IPS-18a (cell line): ENCODE data around the gene SLC8B1.

Source experiments
- H3K27ac ChIP-seq: one replicate; pipeline ENCODE4 v1.5.1; 2013; ENCODE audit warnings: low read length
- H3K27me3 ChIP-seq: one replicate; pipeline ENCODE4 v1.6.1; 2013; ENCODE audit warnings: mild to moderate bottlenecking, low read length; ENCODE audit not compliant: control insufficient read depth, insufficient read depth
- H3K36me3 ChIP-seq: one replicate; pipeline ENCODE4 v1.6.1; 2013; ENCODE audit warnings: low read depth, low read length; ENCODE audit not compliant: control insufficient read depth
- H3K4me1 ChIP-seq: one replicate; pipeline ENCODE4 v1.6.1; 2013; ENCODE audit warnings: low read depth, low read length; ENCODE audit not compliant: control insufficient read depth
- H3K4me3 ChIP-seq: one replicate; pipeline ENCODE4 v1.5.1; 2013; ENCODE audit warnings: low read length
- H3K9ac ChIP-seq: one replicate; pipeline ENCODE4 v1.6.1; 2013; ENCODE audit warnings: mild to moderate bottlenecking, low read length, moderate library complexity
- H3K9me3 ChIP-seq: one replicate; pipeline ENCODE4 v1.6.1; 2013; ENCODE audit warnings: low read depth, low read length; ENCODE audit not compliant: control insufficient read depth

The SLC8B1 gene

GRCh38 chr12:113287899-113288282 lies 47.0 kb downstream of the SLC8B1 start:
- Histone ChIP-seq H3K9ac (no peak overlapping the region), H3K9me3 (no peaks in the 10 kb centered on the region), H3K4me1 (no peaks in the 10 kb centered on the region), H3K27ac (no peak overlapping the region), H3K4me3 (no peak overlapping the region), H3K27me3 (no peaks in the 10 kb centered on the region), H3K36me3 (peaks cover 3% of the 10 kb centered on the region)

GRCh38 chr12:113287146-113287898 lies 47.6 kb downstream of the SLC8B1 start:
- H3K9ac ChIP-seq, result no peak overlapping the region
- no peak overlapping the region for H3K27ac ChIP-seq
- no peaks in the 10 kb centered on the region for H3K4me1 ChIP-seq
- no peaks in the 10 kb centered on the region for H3K27me3 ChIP-seq
- no peaks in the 10 kb centered on the region for H3K9me3 ChIP-seq
- H3K36me3 ChIP-seq, result no peaks in the 10 kb centered on the region
- no peak overlapping the region for H3K4me3 ChIP-seq

- Histone ChIP-seq H3K9me3 (no peaks in the 10 kb centered on the region), H3K36me3 (no peaks in the 10 kb centered on the region), H3K27ac (no peak overlapping the region), H3K27me3 (no peaks in the 10 kb centered on the region), H3K4me3 (no peak overlapping the region), H3K4me1 (no peaks in the 10 kb centered on the region), H3K9ac (no peak overlapping the region)
Measured at GRCh38 chr12:113286712-113287111, 48.2 kb downstream of the SLC8B1 start.

- Histone ChIP-seq H3K36me3 (no peaks in the 10 kb centered on the region), H3K27me3 (no peaks in the 10 kb centered on the region), H3K27ac (no peak overlapping the region), H3K4me1 (no peaks in the 10 kb centered on the region), H3K4me3 (no peak overlapping the region), H3K9ac (no peak overlapping the region), H3K9me3 (no peaks in the 10 kb centered on the region)
Measured at GRCh38 chr12:113285679-113286610, 49.0 kb downstream of the SLC8B1 start.

GRCh38 chr12:113284751-113285150 lies 50.2 kb downstream of the SLC8B1 start:
- no peaks in the 10 kb centered on the region for H3K4me1 ChIP-seq
- no peak overlapping the region for H3K27ac ChIP-seq
- H3K27me3 ChIP-seq, result no peaks in the 10 kb centered on the region
- no peaks in the 10 kb centered on the region for H3K9me3 ChIP-seq
- H3K9ac ChIP-seq, result no peak overlapping the region
- no peak overlapping the region for H3K4me3 ChIP-seq
- no peaks in the 10 kb centered on the region for H3K36me3 ChIP-seq

GRCh38 chr12:113278633-113279032 lies 56.3 kb downstream of the SLC8B1 start:
- no peaks in the 10 kb centered on the region for H3K9me3 ChIP-seq
- H3K9ac ChIP-seq, result no peak overlapping the region
- H3K27me3 ChIP-seq, result no peaks in the 10 kb centered on the region
- H3K27ac ChIP-seq, result no peak overlapping the region
- H3K4me3 ChIP-seq, result no peak overlapping the region
- H3K4me1 ChIP-seq, result no peaks in the 10 kb centered on the region
- peaks cover 5% of the 10 kb centered on the region for H3K36me3 ChIP-seq

GRCh38 chr12:113278141-113278540 lies 56.8 kb downstream of the SLC8B1 start:
- H3K36me3 ChIP-seq, result peaks cover 8% of the 10 kb centered on the region
- H3K27me3 ChIP-seq, result no peaks in the 10 kb centered on the region
- H3K4me1 ChIP-seq, result no peaks in the 10 kb centered on the region
- H3K4me3 ChIP-seq, result no peak overlapping the region
- H3K9me3 ChIP-seq, result no peaks in the 10 kb centered on the region
- no peak overlapping the region for H3K9ac ChIP-seq
- no peak overlapping the region for H3K27ac ChIP-seq

GRCh38 chr12:113277511-113277910 lies 57.4 kb downstream of the SLC8B1 start:
- Histone ChIP-seq H3K27me3 (no peaks in the 10 kb centered on the region), H3K36me3 (peaks cover 8% of the 10 kb centered on the region), H3K9me3 (no peaks in the 10 kb centered on the region), H3K9ac (no peak overlapping the region), H3K4me3 (no peak overlapping the region), H3K4me1 (no peaks in the 10 kb centered on the region), H3K27ac (no peak overlapping the region)

GRCh38 chr12:113276946-113277500 lies 57.9 kb downstream of the SLC8B1 start:
- H3K36me3 ChIP-seq, result peaks cover 8% of the 10 kb centered on the region
- no peaks in the 10 kb centered on the region for H3K9me3 ChIP-seq
- H3K9ac ChIP-seq, result no peak overlapping the region
- no peak overlapping the region for H3K27ac ChIP-seq
- no peaks in the 10 kb centered on the region for H3K27me3 ChIP-seq
- no peak overlapping the region for H3K4me3 ChIP-seq
- no peaks in the 10 kb centered on the region for H3K4me1 ChIP-seq

GRCh38 chr12:113276306-113276705 lies 58.6 kb downstream of the SLC8B1 start:
- Histone ChIP-seq H3K27ac (no peak overlapping the region), H3K36me3 (peaks cover 8% of the 10 kb centered on the region), H3K9ac (no peak overlapping the region)

GRCh38 chr12:113274848-113275247 lies 60.1 kb downstream of the SLC8B1 start:
- H3K27me3 ChIP-seq, result no peaks in the 10 kb centered on the region
- no peaks in the 10 kb centered on the region for H3K9me3 ChIP-seq
- H3K36me3 ChIP-seq, result peaks cover 8% of the 10 kb centered on the region
- H3K4me3 ChIP-seq, result no peak overlapping the region
- no peak overlapping the region for H3K9ac ChIP-seq
- no peaks in the 10 kb centered on the region for H3K4me1 ChIP-seq
- no peak overlapping the region for H3K27ac ChIP-seq

More at GRCh38 chr12:113276306-113276705, 58.6 kb downstream of the SLC8B1 start:
- no peaks in the 10 kb centered on the region for H3K9me3 ChIP-seq
- no peaks in the 10 kb centered on the region for H3K4me1 ChIP-seq
- no peaks in the 10 kb centered on the region for H3K27me3 ChIP-seq
- H3K4me3 ChIP-seq, result no peak overlapping the region
